HG03175 (cell line): ENCODE data around the gene PLCB1.

Experiments
- ATAC-seq: cut with Tn5 transposase; IDR thresholded peaks from one replicate; pipeline ENCODE4 v1.9.1; 2021; ENCODE audit warnings: mild to moderate bottlenecking, moderate library complexity; ENCODE audit not compliant: unreplicated experiment

The PLCB1 gene

GRCh38 chr20:8474027-8474668 lies 342.1 kb downstream of the PLCB1 start:
- ATAC-seq: no peak

- no peak for ATAC-seq
These were observed 344.0 kb downstream of the PLCB1 start for GRCh38 chr20:8476021-8476420.

- no peak for ATAC-seq
These were observed 348.5 kb downstream of the PLCB1 start for GRCh38 chr20:8480597-8480996.

- no peak for ATAC-seq
These were observed 355.6 kb downstream of the PLCB1 start for GRCh38 chr20:8487696-8488095.

GRCh38 chr20:8489094-8489883 lies 357.2 kb downstream of the PLCB1 start:
- no peak for ATAC-seq

GRCh38 chr20:8490076-8490830 lies 358.2 kb downstream of the PLCB1 start:
- ATAC-seq: no peak

GRCh38 chr20:8492173-8492572 lies 360.1 kb downstream of the PLCB1 start:
- ATAC-seq: no peak

- ATAC-seq: no peak
These were observed 366.5 kb downstream of the PLCB1 start for GRCh38 chr20:8498571-8498970.

- no peak for ATAC-seq
These were observed 372.0 kb downstream of the PLCB1 start for GRCh38 chr20:8504030-8504429.

GRCh38 chr20:8505476-8506200 lies 373.6 kb downstream of the PLCB1 start:
- no peak for ATAC-seq

GRCh38 chr20:8507231-8507630 lies 375.2 kb downstream of the PLCB1 start:
- no peak for ATAC-seq

GRCh38 chr20:8509809-8510208 lies 377.7 kb downstream of the PLCB1 start:
- ATAC-seq: no peak

GRCh38 chr20:8510808-8511207 lies 378.7 kb downstream of the PLCB1 start:
- no peak for ATAC-seq

- ATAC-seq: no peak
These were observed 379.9 kb downstream of the PLCB1 start for GRCh38 chr20:8512003-8512402.

- no peak for ATAC-seq
These were observed 383.9 kb downstream of the PLCB1 start for GRCh38 chr20:8515810-8516435.

- ATAC-seq: no peak
These were observed 386.8 kb downstream of the PLCB1 start for GRCh38 chr20:8518878-8519277.

GRCh38 chr20:8519887-8520286 lies 387.8 kb downstream of the PLCB1 start:
- ATAC-seq: no peak

- no peak for ATAC-seq
These were observed 390.1 kb downstream of the PLCB1 start for GRCh38 chr20:8522168-8522567.

- ATAC-seq: no peak
These were observed 391.6 kb downstream of the PLCB1 start for GRCh38 chr20:8523684-8524083.

GRCh38 chr20:8524101-8525016 lies 392.3 kb downstream of the PLCB1 start:
- no peak for ATAC-seq
